CD14-positive monocyte (primary cell): ENCODE measurements around the gene CTDP1. TPM values are rescaled to one million over a fixed set of nuclear protein-coding genes. Genes with fewer than 3 reads are reported as not detected.

Experiments used
- DNase-seq, 3 donors: peaks; one replicate each; pipeline ENCODE4 v3.0.0-alpha.2; 2011 to 2022
- H2AFZ ChIP-seq: 2 replicates; pipeline ENCODE4 v1.6.0; 2012; ENCODE audit warnings: mild to moderate bottlenecking, low read depth, low read length, inconsistent platforms; ENCODE audit not compliant: insufficient read depth, poor library complexity, severe bottlenecking
- H3K27ac ChIP-seq, 2 donors: 1 replicate in 1 of 2; 2 replicates in 1 of 2; pipeline ENCODE4 v1.5.1; 2012 to 2013; ENCODE audit warnings: low read length in 2 of 2, control low read depth in 1 of 2, inconsistent platforms in 1 of 2, low read depth in 1 of 2, mild to moderate bottlenecking in 1 of 2
- H3K27me3 ChIP-seq, 2 donors: one replicate each; pipeline versions ENCODE4 v1.6.0 to v1.6.1; 2011 to 2013; ENCODE audit warnings: low read length in 2 of 2; ENCODE audit not compliant: control insufficient read depth in 2 of 2, insufficient read depth in 2 of 2
- H3K36me3 ChIP-seq, 2 donors: replicated peaks in 1 of 2; 1 replicate in 1 of 2; 2 replicates in 1 of 2; pipeline versions ENCODE4 v1.5.1 to v1.6.1; 2012 to 2013; ENCODE audit warnings: low read length in 2 of 2, control low read depth in 1 of 2, inconsistent platforms in 1 of 2, mild to moderate bottlenecking in 1 of 2; ENCODE audit not compliant: insufficient read depth in 2 of 2, control insufficient read depth in 1 of 2
- H3K4me1 ChIP-seq, 2 donors: 1 replicate in 1 of 2; 2 replicates in 1 of 2; pipeline versions ENCODE4 v1.5.1 to v1.6.1; 2012 to 2013; ENCODE audit warnings: low read length in 2 of 2, control low read depth in 1 of 2, inconsistent platforms in 1 of 2, mild to moderate bottlenecking in 1 of 2, moderate library complexity in 1 of 2; ENCODE audit not compliant: insufficient read depth in 2 of 2, control insufficient read depth in 1 of 2
- H3K4me2 ChIP-seq: replicated peaks from 2 replicates; pipeline ENCODE3; 2012; ENCODE audit warnings: low read length, moderate library complexity, mild to moderate bottlenecking; ENCODE audit not compliant: poor library complexity, severe bottlenecking; ENCODE audit errors: extremely low read depth
- H3K4me3 ChIP-seq, 3 experiments: fragments of 200-600 bp in 1 of 3; sonication (generic) in 1 of 3; replicated peaks in 1 of 3; 1 replicate in 2 of 3; 2 replicates in 1 of 3; pipeline ENCODE4 v1.5.1; 2011 to 2013; ENCODE audit warnings: low read length in 3 of 3, mild to moderate bottlenecking in 3 of 3, control low read depth in 2 of 3, low read depth in 2 of 3, inconsistent platforms in 1 of 3, moderate library complexity in 1 of 3
- H3K79me2 ChIP-seq: 2 replicates; pipeline ENCODE4 v1.6.0; 2012; ENCODE audit warnings: mild to moderate bottlenecking, control low read depth, inconsistent platforms, low read length, moderate library complexity; ENCODE audit not compliant: insufficient read depth
- H3K9ac ChIP-seq: 2 replicates; pipeline ENCODE4 v1.6.0; 2017; ENCODE audit warnings: low read length, mild to moderate bottlenecking; ENCODE audit not compliant: insufficient read depth, poor library complexity, severe bottlenecking
- H3K9me3 ChIP-seq, 2 donors: replicated peaks in 1 of 2; 1 replicate in 1 of 2; 2 replicates in 1 of 2; pipeline versions ENCODE4 v1.5.1 to v1.6.1; 2012 to 2013; ENCODE audit warnings: low read length in 2 of 2, control low read depth in 1 of 2; ENCODE audit not compliant: control insufficient read depth in 1 of 2, insufficient read depth in 1 of 2
- H4K20me1 ChIP-seq: 2 replicates; pipeline ENCODE4 v1.6.0; 2012; ENCODE audit warnings: mild to moderate bottlenecking, low read length, control low read depth, moderate library complexity; ENCODE audit not compliant: insufficient read depth
- H3K27ac Mint-ChIP-seq, 7 donors: one replicate each; pipeline ENCODE4 v1.8.0; 2020; ENCODE audit warnings: mild to moderate bottlenecking in 7 of 7, mixed read lengths in 7 of 7, moderate library complexity in 6 of 7, inconsistent platforms in 2 of 7
- H3K27me3 Mint-ChIP-seq, 3 donors: one replicate each; pipeline ENCODE4 v1.8.0; 2021 to 2022; ENCODE audit warnings: low read depth in 3 of 3, mild to moderate bottlenecking in 3 of 3, mixed read lengths in 3 of 3, moderate library complexity in 3 of 3, inconsistent platforms in 1 of 3
- H3K36me3 Mint-ChIP-seq, 2 donors: one replicate each; pipeline ENCODE4 v1.8.0; 2020; ENCODE audit warnings: mixed read lengths in 2 of 2, inconsistent platforms in 1 of 2, mild to moderate bottlenecking in 1 of 2
- H3K4me1 Mint-ChIP-seq: one replicate; pipeline ENCODE4 v1.8.0; 2020; ENCODE audit warnings: mild to moderate bottlenecking, mixed read lengths
- H3K4me3 Mint-ChIP-seq, 2 donors: one replicate each; pipeline ENCODE4 v1.8.0; 2020; ENCODE audit warnings: mild to moderate bottlenecking in 2 of 2, mixed read lengths in 2 of 2, moderate library complexity in 1 of 2
- H3K9me3 Mint-ChIP-seq, 7 donors: one replicate each; pipeline ENCODE4 v1.8.0; 2020 to 2022; ENCODE audit warnings: mixed read lengths in 7 of 7, mild to moderate bottlenecking in 6 of 7, moderate library complexity in 6 of 7, inconsistent platforms in 2 of 7
- WGBS: methylation state at CpG from one replicate; pipeline ENCODE4 v1.1.5; 2013; ENCODE audit warnings: missing lambda C conversion rate; ENCODE audit not compliant: insufficient coverage; 5-methylcytosine and 5-hydroxymethylcytosine counted together
- intact Hi-C, 2 donors: fragments of 100-400 bp; cut with micrococcal nuclease; formaldehyde crosslinking; loops; one replicate each; pipeline versions ENCODE4 v1.15.0 to v1.15.1; 2023
- polyA plus RNA-seq, 3 donors: library from polyadenylated mRNA; depleted of rRNA in 1 of 3; unstranded in 2 of 3; stranded (reverse) in 1 of 3; fragments of 300-500 nt in 2 of 3; fragments of >200 nt in 1 of 3; fragmentation: Illumina TruSeq in 2 of 3; gene quantifications; 1 replicate in 2 of 3; 2 replicates in 1 of 3; pipeline ENCODE4 v1.2.3, GENCODE V29; 2012 to 2021
- TF ChIP-seq, protein P1 (sequence below): fragments of 200-600 bp; IDR thresholded peaks from one replicate; pipeline ENCODE4 v1.8.0; 2022; ENCODE audit warnings: antibody characterized with exemption, mild to moderate bottlenecking

Gene CTDP1
- polyA plus RNA-seq, 3 donors, result 9.1 to 13.9 (median 9.1) TPM

DNA sequence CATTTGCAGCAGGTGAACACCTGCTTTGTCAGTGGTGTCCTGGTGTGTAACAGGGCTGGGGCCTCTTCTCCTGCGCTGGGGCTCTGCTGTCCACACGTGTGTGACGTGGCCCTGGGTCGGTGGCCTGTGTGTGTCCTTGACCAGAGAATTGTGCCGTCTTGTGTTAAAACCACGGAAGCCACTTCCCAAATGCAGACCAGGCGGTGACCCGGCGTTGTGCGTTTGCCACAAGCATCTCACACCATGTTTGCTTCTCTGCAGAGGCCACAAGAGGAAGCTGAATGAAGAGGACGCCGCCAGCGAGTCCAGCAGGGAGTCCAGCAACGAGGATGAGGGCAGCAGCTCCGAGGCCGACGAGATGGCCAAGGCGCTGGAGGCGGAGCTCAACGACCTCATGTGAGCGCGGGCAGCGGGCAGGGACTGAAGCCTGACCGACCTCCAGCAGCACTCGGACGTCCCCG lies 73.8 kb downstream of the CTDP1 start:
- no peak overlapping the region for H3K4me3 Mint-ChIP-seq
- no peaks in the 10 kb centered on the region for H3K4me1 ChIP-seq
- H3K4me2 ChIP-seq, result no peak overlapping the region
- H3K36me3 Mint-ChIP-seq, result peaks cover 48 to 64% of the 10 kb centered on the region in 2 donors
- H3K27me3 ChIP-seq, result no peaks in the 10 kb centered on the region
- 77% methylated on average over 22 of the region's 27 CpGs for WGBS
- peaks cover 14 to 33% (median 16%) of the 10 kb centered on the region in 7 donors for H3K9me3 Mint-ChIP-seq
- H3K27ac ChIP-seq, result no peak overlapping the region
- H3K9ac ChIP-seq, result no peak overlapping the region
- no peaks in the 10 kb centered on the region for H3K4me1 Mint-ChIP-seq
- intact Hi-C loops, result no loop called here
- H4K20me1 ChIP-seq, result peaks cover 15% of the 10 kb centered on the region
- TF ChIP-seq, protein P1, sequence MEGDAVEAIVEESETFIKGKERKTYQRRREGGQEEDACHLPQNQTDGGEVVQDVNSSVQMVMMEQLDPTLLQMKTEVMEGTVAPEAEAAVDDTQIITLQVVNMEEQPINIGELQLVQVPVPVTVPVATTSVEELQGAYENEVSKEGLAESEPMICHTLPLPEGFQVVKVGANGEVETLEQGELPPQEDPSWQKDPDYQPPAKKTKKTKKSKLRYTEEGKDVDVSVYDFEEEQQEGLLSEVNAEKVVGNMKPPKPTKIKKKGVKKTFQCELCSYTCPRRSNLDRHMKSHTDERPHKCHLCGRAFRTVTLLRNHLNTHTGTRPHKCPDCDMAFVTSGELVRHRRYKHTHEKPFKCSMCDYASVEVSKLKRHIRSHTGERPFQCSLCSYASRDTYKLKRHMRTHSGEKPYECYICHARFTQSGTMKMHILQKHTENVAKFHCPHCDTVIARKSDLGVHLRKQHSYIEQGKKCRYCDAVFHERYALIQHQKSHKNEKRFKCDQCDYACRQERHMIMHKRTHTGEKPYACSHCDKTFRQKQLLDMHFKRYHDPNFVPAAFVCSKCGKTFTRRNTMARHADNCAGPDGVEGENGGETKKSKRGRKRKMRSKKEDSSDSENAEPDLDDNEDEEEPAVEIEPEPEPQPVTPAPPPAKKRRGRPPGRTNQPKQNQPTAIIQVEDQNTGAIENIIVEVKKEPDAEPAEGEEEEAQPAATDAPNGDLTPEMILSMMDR, result no peak
- no peak overlapping the region for H3K4me3 ChIP-seq
- DNase-seq, result no peak
- peaks cover 5% of the 10 kb centered on the region for H3K79me2 ChIP-seq
- peaks cover 39 to 61% of the 10 kb centered on the region in 2 donors for H3K36me3 ChIP-seq
- H3K9me3 ChIP-seq, result peaks cover 24 to 33% of the 10 kb centered on the region in 2 donors
- H2AFZ ChIP-seq, result no peak overlapping the region
- peaks cover 0 to 7% (median 0%) of the 10 kb centered on the region in 3 donors for H3K27me3 Mint-ChIP-seq
- peak overlapping the region in 1 of 7 donors; percentile 59 for H3K27ac Mint-ChIP-seq

DNA sequence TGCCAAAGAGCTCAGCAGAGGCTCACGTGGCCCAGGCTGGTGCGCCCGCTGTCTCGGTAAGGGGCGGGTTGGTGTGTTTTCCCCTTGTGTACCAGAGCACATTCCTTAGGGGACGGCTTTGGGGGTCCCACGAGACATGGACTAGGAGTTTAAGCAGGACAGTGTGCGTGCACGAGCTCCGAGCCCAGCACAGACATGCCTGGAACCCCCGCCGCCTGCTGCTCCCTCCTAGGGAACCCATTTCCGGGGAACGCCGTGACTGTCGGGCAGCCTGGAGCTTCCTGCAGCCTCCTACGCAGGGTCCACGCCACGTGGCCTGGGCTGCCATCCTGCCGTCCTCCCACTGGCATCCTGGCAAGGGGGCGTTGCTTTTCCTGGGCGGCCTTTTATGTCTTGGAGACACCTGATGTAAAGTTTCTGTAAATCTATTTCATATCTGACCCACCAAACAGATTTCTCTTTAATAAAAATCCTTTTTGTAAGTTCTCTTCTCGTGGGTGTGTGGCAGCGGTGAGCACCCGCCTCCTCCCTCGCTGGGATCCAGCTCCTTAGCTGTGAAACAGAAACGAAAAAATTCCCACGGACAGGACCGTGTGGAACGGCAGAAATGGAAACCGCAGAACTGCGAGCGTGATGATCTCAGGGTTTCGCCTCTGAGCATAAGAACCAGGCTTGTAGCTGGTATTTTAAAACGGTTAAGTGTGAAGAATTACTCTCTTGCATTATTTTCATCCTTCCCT lies 74.6 kb downstream of the CTDP1 start:
- Mint-ChIP-seq H3K27me3 (peaks cover 0 to 7% (median 0%) of the 10 kb centered on the region in 3 donors), H3K4me3 (no peak overlapping the region), H3K4me1 (no peaks in the 10 kb centered on the region), H3K36me3 (peaks cover 41 to 56% of the 10 kb centered on the region in 2 donors), H3K9me3 (peaks cover 15 to 37% (median 16%) of the 10 kb centered on the region in 7 donors), H3K27ac (no peak overlapping the region)
- Histone ChIP-seq H4K20me1 (peaks cover 10% of the 10 kb centered on the region), H2AFZ (no peak overlapping the region), H3K4me3 (no peak overlapping the region), H3K27me3 (no peaks in the 10 kb centered on the region), H3K79me2 (peaks cover 5% of the 10 kb centered on the region), H3K36me3 (peaks cover 35 to 53% of the 10 kb centered on the region in 2 donors), H3K4me2 (no peak overlapping the region), H3K9me3 (peaks cover 24 to 33% of the 10 kb centered on the region in 2 donors), H3K27ac (no peak overlapping the region), H3K4me1 (no peaks in the 10 kb centered on the region), H3K9ac (no peak overlapping the region)
- intact Hi-C loops, result no loop called here
- TF ChIP-seq, protein P1, result no peak
- 98% methylated on average over 29 of the region's 35 CpGs for WGBS
- DNase-seq, result no peak
